B cell (primary cell): ENCODE results near the gene PAQR4. TPM values are rescaled to one million over a fixed set of nuclear protein-coding genes. Genes with fewer than 3 reads are reported as not detected.

Experiments used
- ATAC-seq: fragments of 200-7000 bp; cut with Tn5 transposase; one replicate; pipeline ENCODE4 v1.10.0; 2021; ENCODE audit warnings: low read depth, mild to moderate bottlenecking, moderate number of reproducible peaks, moderate library complexity
- CTCF ChIA-PET: fragments of 350-600 bp; sonication (Branson Sonifier 250); formaldehyde crosslinking; loops from one replicate; lab custom pipeline; 2021; ENCODE audit warnings: antibody characterized with exemption, inconsistent platforms; lab: Charles Lee
- POLR2A ChIA-PET: fragments of 350-600 bp; sonication (Branson Sonifier 250); formaldehyde crosslinking; loops from one replicate; lab custom pipeline; 2021; ENCODE audit warnings: antibody characterized with exemption; lab: Charles Lee
- DNase-seq: peaks from one replicate; pipeline ENCODE4 v3.0.0; 2013
- H2AFZ ChIP-seq: 2 replicates; pipeline ENCODE4 v1.6.1; 2012; ENCODE audit warnings: mild to moderate bottlenecking, low read depth, low read length; ENCODE audit not compliant: insufficient read depth, poor library complexity, severe bottlenecking
- H3K27ac ChIP-seq, 2 donors: 1 replicate in 1 of 2; 2 replicates in 1 of 2; pipeline ENCODE4 v1.5.1; 2012 to 2013; ENCODE audit warnings: low read length in 2 of 2, mild to moderate bottlenecking in 2 of 2, moderate library complexity in 1 of 2
- H3K27me3 ChIP-seq, 4 experiments: fragments of 200-600 bp in 1 of 4; sonication (generic) in 1 of 4; replicated peaks in 1 of 4; 1 replicate in 2 of 4; 2 replicates in 2 of 4; pipeline versions ENCODE4 v1.6.1 to v1.7.0; 2013 to 2016; ENCODE audit warnings: low read length in 3 of 4, mild to moderate bottlenecking in 2 of 4, mixed read lengths in 1 of 4, moderate library complexity in 1 of 4; ENCODE audit not compliant: insufficient read depth in 4 of 4, control insufficient read depth in 3 of 4; ENCODE audit errors: control extremely low read depth in 1 of 4
- H3K36me3 ChIP-seq, 2 experiments: replicated peaks in 1 of 2; 1 replicate in 1 of 2; 2 replicates in 1 of 2; pipeline versions ENCODE4 v1.6.1 to v1.7.1; 2013; ENCODE audit warnings: low read length in 1 of 2; ENCODE audit not compliant: insufficient read depth in 2 of 2, control insufficient read depth in 1 of 2; ENCODE audit errors: control extremely low read depth in 1 of 2, extremely low read depth in 1 of 2
- H3K4me1 ChIP-seq, 2 donors: fragments of 200-600 bp in 1 of 2; sonication (generic) in 1 of 2; 1 replicate in 1 of 2; 2 replicates in 1 of 2; pipeline versions ENCODE4 v1.5.1 to v1.6.1; 2013 to 2017; ENCODE audit warnings: low read length in 2 of 2; ENCODE audit not compliant: control insufficient read depth in 2 of 2, insufficient read depth in 2 of 2
- H3K4me2 ChIP-seq: replicated peaks from 2 replicates; pipeline ENCODE3; 2012; ENCODE audit warnings: mild to moderate bottlenecking, low read depth, low read length; ENCODE audit not compliant: poor library complexity, severe bottlenecking
- H3K4me3 ChIP-seq, 5 experiments: fragments of 200-600 bp in 1 of 5; sonication (generic) in 1 of 5; 1 replicate in 3 of 5; 2 replicates in 2 of 5; pipeline versions ENCODE4 v1.5.1 to v1.7.0; 2011 to 2016; ENCODE audit warnings: low read length in 4 of 5, mild to moderate bottlenecking in 4 of 5, low read depth in 2 of 5, control low read depth in 1 of 5, moderate library complexity in 1 of 5; ENCODE audit not compliant: insufficient read depth in 1 of 5; ENCODE audit errors: control extremely low read depth in 1 of 5, extremely low read depth in 1 of 5
- H3K79me2 ChIP-seq: fragments of 200-600 bp; sonication (generic); one replicate; pipeline ENCODE4 v1.6.0; 2016; ENCODE audit warnings: low read length; ENCODE audit not compliant: control insufficient read depth, insufficient read depth
- H3K9ac ChIP-seq: fragments of 200-600 bp; sonication (generic); 2 replicates; pipeline ENCODE4 v1.6.1; 2017; ENCODE audit warnings: mild to moderate bottlenecking, low read length, moderate library complexity
- H3K9me3 ChIP-seq, 3 donors: one replicate each; pipeline versions ENCODE4 v1.6.1 to v1.7.1; 2013; ENCODE audit warnings: low read length in 2 of 3; ENCODE audit not compliant: control insufficient read depth in 2 of 3, insufficient read depth in 1 of 3; ENCODE audit errors: control extremely low read depth in 1 of 3
- H4K20me1 ChIP-seq: 2 replicates; pipeline ENCODE4 v1.6.0; 2012; ENCODE audit warnings: mild to moderate bottlenecking, low read length; ENCODE audit not compliant: insufficient read depth, control insufficient read depth, poor library complexity, severe bottlenecking
- H3K27ac Mint-ChIP-seq: one replicate; pipeline ENCODE4 v1.8.0; 2021; ENCODE audit warnings: mixed read lengths
- H3K27me3 Mint-ChIP-seq: one replicate; pipeline ENCODE4 v1.8.0; 2021; ENCODE audit warnings: mixed read lengths
- H3K4me1 Mint-ChIP-seq: one replicate; pipeline ENCODE4 v1.8.0; 2021; ENCODE audit warnings: mixed read lengths
- H3K4me3 Mint-ChIP-seq: one replicate; pipeline ENCODE4 v1.8.0; 2021; ENCODE audit warnings: mixed read lengths
- H3K9me3 Mint-ChIP-seq: one replicate; pipeline ENCODE4 v1.8.0; 2022; ENCODE audit warnings: mixed read lengths; ENCODE audit not compliant: insufficient read depth
- EZH2 ChIP-seq: IDR thresholded peaks from 2 replicates; pipeline ENCODE4 v1.6.1; 2012; ENCODE audit warnings: borderline replicate concordance, low read depth, mild to moderate bottlenecking, moderate library complexity, low read length; ENCODE audit not compliant: insufficient read depth, poor library complexity, severe bottlenecking
- WGBS: methylation state at CpG from one replicate; pipeline ENCODE4 v1.1.5; 2013; ENCODE audit warnings: missing lambda C conversion rate; ENCODE audit not compliant: insufficient coverage; 5-methylcytosine and 5-hydroxymethylcytosine counted together
- intact Hi-C: fragments of 100-400 bp; cut with micrococcal nuclease; formaldehyde crosslinking; loops from one replicate; pipeline ENCODE4 v1.10.0; 2022
- polyA plus RNA-seq: library from polyadenylated mRNA; depleted of rRNA; stranded (reverse); fragments of >200 nt; gene quantifications from 2 replicates; pipeline ENCODE4 v1.2.3, GENCODE V29; 2012
- total RNA-seq, 2 donors: library from RNA; stranded (reverse); fragments of 120-200 nt in 1 of 2; gene quantifications; 1 replicate in 1 of 2; 2 replicates in 1 of 2; pipeline versions ENCODE4 v1.2.3 to v1.2.4, GENCODE V29; 2013 to 2022
- TF ChIP-seq, protein P1 (sequence below): fragments of 200-600 bp; IDR thresholded peaks from one replicate; pipeline ENCODE4 v1.8.0; 2022; ENCODE audit warnings: antibody characterized with exemption, mild to moderate bottlenecking

Gene PAQR4
- total and polyA plus RNA-seq, 2 donors (not counting 1 experiment from before 2014, with no cell fraction given) = 2.6 to 2.8 TPM

DNA sequence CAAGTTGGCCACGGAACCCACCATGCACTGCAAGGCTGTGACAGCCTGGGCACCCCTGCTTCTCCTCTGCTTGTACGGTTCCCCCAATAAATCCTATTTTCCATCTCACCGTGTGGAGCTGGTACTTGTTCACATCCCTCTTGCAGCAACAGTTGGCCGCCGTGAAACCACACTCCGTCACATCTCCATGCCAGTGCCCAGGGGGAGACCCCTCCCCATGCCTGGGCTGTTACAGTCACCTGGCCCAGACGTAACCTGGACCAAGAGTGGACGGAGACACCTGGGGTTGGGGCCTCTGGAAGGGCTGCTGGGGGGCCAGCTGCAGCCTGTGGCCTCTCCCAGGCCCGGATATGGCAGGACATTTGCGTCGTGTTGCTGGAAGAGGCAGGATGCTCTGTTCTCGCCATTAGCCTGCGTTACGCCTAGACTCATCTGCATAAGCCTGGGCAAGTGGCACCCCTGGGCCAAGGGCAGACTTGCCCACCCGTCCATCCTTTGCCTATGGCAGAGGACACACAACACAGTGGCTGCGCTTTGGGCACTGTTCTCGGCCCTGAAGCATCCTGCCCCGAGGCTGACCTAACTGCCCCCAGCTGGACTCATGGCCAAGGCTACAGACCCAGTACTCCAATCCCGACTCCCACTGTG lies 19.3 kb upstream of the PAQR4 start:
- TF ChIP-seq, protein P1, sequence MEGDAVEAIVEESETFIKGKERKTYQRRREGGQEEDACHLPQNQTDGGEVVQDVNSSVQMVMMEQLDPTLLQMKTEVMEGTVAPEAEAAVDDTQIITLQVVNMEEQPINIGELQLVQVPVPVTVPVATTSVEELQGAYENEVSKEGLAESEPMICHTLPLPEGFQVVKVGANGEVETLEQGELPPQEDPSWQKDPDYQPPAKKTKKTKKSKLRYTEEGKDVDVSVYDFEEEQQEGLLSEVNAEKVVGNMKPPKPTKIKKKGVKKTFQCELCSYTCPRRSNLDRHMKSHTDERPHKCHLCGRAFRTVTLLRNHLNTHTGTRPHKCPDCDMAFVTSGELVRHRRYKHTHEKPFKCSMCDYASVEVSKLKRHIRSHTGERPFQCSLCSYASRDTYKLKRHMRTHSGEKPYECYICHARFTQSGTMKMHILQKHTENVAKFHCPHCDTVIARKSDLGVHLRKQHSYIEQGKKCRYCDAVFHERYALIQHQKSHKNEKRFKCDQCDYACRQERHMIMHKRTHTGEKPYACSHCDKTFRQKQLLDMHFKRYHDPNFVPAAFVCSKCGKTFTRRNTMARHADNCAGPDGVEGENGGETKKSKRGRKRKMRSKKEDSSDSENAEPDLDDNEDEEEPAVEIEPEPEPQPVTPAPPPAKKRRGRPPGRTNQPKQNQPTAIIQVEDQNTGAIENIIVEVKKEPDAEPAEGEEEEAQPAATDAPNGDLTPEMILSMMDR = no peak
- TF ChIP-seq EZH2 = no peak
- Mint-ChIP-seq H3K27ac (no peak overlapping the region), H3K9me3 (no peaks in the 10 kb centered on the region), H3K4me3 (no peak overlapping the region), H3K4me1 (no peaks in the 10 kb centered on the region), H3K27me3 (no peaks in the 10 kb centered on the region)
- H3K27ac ChIP-seq = no peak overlapping the region
- no peaks in the 10 kb centered on the region for H3K9me3 ChIP-seq
- POLR2A ChIA-PET = no interaction called here
- H3K27me3 ChIP-seq = peaks cover 0 to 6% (median 1%) of the 10 kb centered on the region in 4 experiments
- H3K79me2 ChIP-seq = no peaks in the 10 kb centered on the region
- peaks cover 9 to 15% of the 10 kb centered on the region in 2 donors for H3K4me1 ChIP-seq
- H3K36me3 ChIP-seq = peaks cover 0 to 3% of the 10 kb centered on the region in 2 experiments
- no peak overlapping the region for H3K9ac ChIP-seq
- H4K20me1 ChIP-seq = no peaks in the 10 kb centered on the region
- DNase-seq (no peak), ATAC-seq (no peak)
- CTCF ChIA-PET = no interaction called here
- no peak overlapping the region for H3K4me2 ChIP-seq
- no peak overlapping the region for H2AFZ ChIP-seq
- intact Hi-C loops = no loop called here
- no peak overlapping the region for H3K4me3 ChIP-seq
- 95% methylated on average over 19 of the region's 19 CpGs for WGBS

DNA sequence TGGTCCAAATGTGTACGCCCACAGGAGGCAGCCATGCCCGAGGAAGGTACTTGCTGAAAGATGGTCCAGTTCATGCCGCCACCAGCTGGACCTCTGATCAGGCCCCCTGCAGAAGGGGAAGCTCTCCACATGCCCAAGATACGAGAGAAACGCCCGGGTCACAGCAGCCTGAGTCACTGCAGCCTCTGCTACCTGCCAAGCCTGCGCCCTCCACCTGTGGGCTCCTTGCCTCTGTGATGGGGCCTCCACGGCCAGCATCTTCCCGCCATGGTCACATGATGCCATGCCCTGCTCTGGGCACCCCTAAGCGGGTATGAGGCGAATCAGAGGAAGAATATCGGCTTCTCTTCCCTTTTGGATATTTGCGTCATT lies 18.8 kb upstream of the PAQR4 start:
- H3K4me2 ChIP-seq = no peak overlapping the region
- H3K36me3 ChIP-seq = peaks cover 0 to 3% of the 10 kb centered on the region in 2 experiments
- ChIA-PET POLR2A (no interaction called here), CTCF (no interaction called here)
- WGBS = 94% methylated on average over 13 of the region's 13 CpGs
- H3K4me3 ChIP-seq = no peak overlapping the region
- H3K79me2 ChIP-seq = no peaks in the 10 kb centered on the region
- DNase-seq = no peak
- H3K9me3 Mint-ChIP-seq = no peaks in the 10 kb centered on the region
- no peaks in the 10 kb centered on the region for H4K20me1 ChIP-seq
- intact Hi-C loops = no loop called here
- H3K27me3 Mint-ChIP-seq = no peaks in the 10 kb centered on the region
- no peak overlapping the region for H3K4me3 Mint-ChIP-seq
- TF ChIP-seq EZH2 = no peak
- TF ChIP-seq, protein P1 = no peak
- no peak overlapping the region for H2AFZ ChIP-seq
- peaks cover 9 to 16% of the 10 kb centered on the region in 2 donors for H3K4me1 ChIP-seq
- H3K9me3 ChIP-seq = no peaks in the 10 kb centered on the region
- H3K27ac Mint-ChIP-seq = no peak overlapping the region
- H3K27ac ChIP-seq = no peak overlapping the region
- H3K27me3 ChIP-seq = peaks cover 0 to 10% (median 1%) of the 10 kb centered on the region in 4 experiments
- ATAC-seq = no peak
- no peaks in the 10 kb centered on the region for H3K4me1 Mint-ChIP-seq
- H3K9ac ChIP-seq = no peak overlapping the region
